ENCODE data around the gene MAP4K4. TPM values are rescaled to one million over a fixed set of nuclear protein-coding genes. Genes with fewer than 3 reads are reported as not detected.

Gene MAP4K4
- total and polyA plus RNA-seq, 2 of the 4 experiments (the other 2 are of a cell fraction), result 89.4 to 124 TPM

GRCh38 chr2:101698844-101699754, 1.6 kb downstream of the MAP4K4 start:
- 0% methylated on average over 2 of the region's 16 CpGs; no CpG with 5 or more reads in 1 of the 2 experiments for WGBS, 2 experiments (ENCODE audit: extremely low coverage in 2 of 2, insufficient read length in 1 of 2)
- Histone ChIP-seq H3K4me3 (ENCODE audit: insufficient read depth, low read depth, low read length) (peak overlapping the region; percentile 86), H2BK120ac (ENCODE audit: low read depth, low read length) (peak overlapping the region; percentile 54; the same call in 1 of the 2 replicates), H2BK5ac (ENCODE audit: low read depth, low read length, poor library complexity, severe bottlenecking) (peak overlapping the region; percentile 86), H3K18ac (ENCODE audit: low read depth, low read length) (peak overlapping the region; percentile 95), H2AK5ac (ENCODE audit: low read depth, low read length) (peak overlapping the region; percentile 87), H3K27ac (ENCODE audit: insufficient read depth, low read length) (peak overlapping the region; percentile 91), H2AFZ (replicated peaks; ENCODE audit: low read length, poor library complexity) (no peak overlapping the region), H3K9me1 (ENCODE audit: insufficient read depth, low read length) (peaks cover 9% of the 10 kb centered on the region), H4K91ac (ENCODE audit: insufficient read depth, low read depth, low read length) (peak overlapping the region; percentile 66), H4K5ac (ENCODE audit: low read depth, low read length) (peak overlapping the region; percentile 87), H2BK15ac (ENCODE audit: low read depth, low read length) (peak overlapping the region; percentile 54; the same call in 1 of the 3 replicates), H3K4me1 (ENCODE audit: control insufficient read depth, insufficient read depth, low read length) (peaks cover 8% of the 10 kb centered on the region), H3K79me1 (ENCODE audit: low read depth in 1 of 2, low read length in 2 of 2) (peaks cover 0 to 22% of the 10 kb centered on the region in 2 experiments; a peak in 3 of 4 replicates), H4K8ac (ENCODE audit: low read depth in 2 of 2, low read length in 2 of 2) (peak overlapping the region; percentile 40 to 60; a peak in 2 of 4 replicates), H4K20me1 (ENCODE audit: insufficient read depth, low read length) (peaks cover 38% of the 10 kb centered on the region), H2AK9ac (replicated peaks; ENCODE audit: low read depth, low read length, poor library complexity) (peak overlapping the region; percentile 98), H3K4ac (ENCODE audit: low read depth, low read length) (peak overlapping the region; percentile 82), H3K36me3 (ENCODE audit: control insufficient read depth, insufficient read depth, low read length) (peaks cover 8% of the 10 kb centered on the region), H3K9me3 (ENCODE audit: control insufficient read depth, insufficient read depth, low read length) (no peaks in the 10 kb centered on the region), H3K27me3 (ENCODE audit: control insufficient read depth, insufficient read depth, low read length) (no peaks in the 10 kb centered on the region), H2BK20ac (ENCODE audit: low read depth, low read length) (0 out of 2 replicates have a peak overlapping the region, but pooled peaks have one; percentile 34), H3K9ac (ENCODE audit: low read depth, low read length) (peak overlapping the region; percentile 76), H3K23ac (ENCODE audit: low read depth, low read length) (peak overlapping the region; percentile 100), H3K14ac (replicated peaks; ENCODE audit: low read depth, low read length) (peak overlapping the region; percentile 93), H3K56ac (ENCODE audit: extremely low read depth, insufficient read depth, low read length) (peak overlapping the region; percentile 92), H3K4me2 (ENCODE audit: low read depth, low read length) (peak overlapping the region; percentile 96)
- in situ Hi-C loops (cut with MboI; ENCODE audit: low sequenced_read_pairs) (loop anchor here (5.0 to 25.0 kb wide), 3 partner anchors 133 to 277 kb away; no protein-coding TSS in a partner anchor), intact Hi-C loops (cut with micrococcal nuclease) (loop anchor here (1.0 to 5.0 kb wide), 4 partner anchors 54 to 280 kb away; no protein-coding TSS in a partner anchor), dilution Hi-C loops (cut with HindIII; ENCODE audit: low sequenced_read_pairs, unreplicated experiment) (no loop called here)
- ChIA-PET CTCF (interaction anchor here (0.6 to 1.8 kb wide), 3 partner anchors 133 to 357 kb away, joined by 3 to 5 read pairs (median 4); no protein-coding TSS in a partner anchor), POLR2A (ENCODE audit: unreplicated experiment) (interaction anchor here (0.5 to 0.7 kb wide), 2 partner anchors 34 to 46 kb away, joined by 5 read pairs; no protein-coding TSS in a partner anchor)
- DNase-seq (no peak), ATAC-seq (ENCODE audit: low read depth) (no peak)
- no TSS peak for BruUV-seq (replicated peaks)
- no peak for TF ChIP-seq BHLHE40 (IDR thresholded peaks at IDR 0.05; ENCODE audit: low read depth, low read length)
- no peak for TF ChIP-seq MAZ (IDR thresholded peaks at IDR 0.05; ENCODE audit: borderline replicate concordance, low read depth, low read length)
- TF ChIP-seq CHD1 (IDR thresholded peaks at IDR 0.05; ENCODE audit: low read depth, low read length), result no peak
- TF ChIP-seq RAD21 (IDR thresholded peaks at IDR 0.05; ENCODE audit: low read length), result no peak
- no peak for TF ChIP-seq NFE2L2 (IDR thresholded peaks at IDR 0.05; ENCODE audit: low read depth, low read length)
- no peak for TF ChIP-seq RCOR1 (IDR thresholded peaks at IDR 0.05; ENCODE audit: insufficient replicate concordance, low read length)
- TF ChIP-seq, protein P1, sequence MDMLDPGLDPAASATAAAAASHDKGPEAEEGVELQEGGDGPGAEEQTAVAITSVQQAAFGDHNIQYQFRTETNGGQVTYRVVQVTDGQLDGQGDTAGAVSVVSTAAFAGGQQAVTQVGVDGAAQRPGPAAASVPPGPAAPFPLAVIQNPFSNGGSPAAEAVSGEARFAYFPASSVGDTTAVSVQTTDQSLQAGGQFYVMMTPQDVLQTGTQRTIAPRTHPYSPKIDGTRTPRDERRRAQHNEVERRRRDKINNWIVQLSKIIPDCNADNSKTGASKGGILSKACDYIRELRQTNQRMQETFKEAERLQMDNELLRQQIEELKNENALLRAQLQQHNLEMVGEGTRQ (IDR thresholded peaks at IDR 0.05; ENCODE audit: low read depth, low read length), result no peak
- no peak for TF ChIP-seq MAFK (IDR thresholded peaks at IDR 0.05; ENCODE audit: low read depth, low read length)
- TF ChIP-seq CEBPB (IDR thresholded peaks at IDR 0.05; ENCODE audit: low read depth, low read length), result no peak
